Sigmoid colon (tissue), 7 donors: Measurements from ENCODE around the gene FOSL1. TPM values are rescaled to one million over a fixed set of nuclear protein-coding genes. Genes with fewer than 3 reads are reported as not detected.

Source experiments
- DNase-seq: peaks from one replicate; pipeline ENCODE4 v3.0.0-alpha.2; 2019
- H3K27ac ChIP-seq, 4 donors: fragments of 200-600 bp; sonication (generic); one replicate each; pipeline ENCODE4 v1.5.1; 2016 to 2019; ENCODE audit warnings: mild to moderate bottlenecking in 1 of 4
- H3K27me3 ChIP-seq, 3 donors: fragments of 200-600 bp; sonication (generic); one replicate each; pipeline ENCODE4 v1.5.1; 2019; ENCODE audit warnings: mild to moderate bottlenecking in 1 of 3
- H3K36me3 ChIP-seq, 4 donors: fragments of 200-600 bp; sonication (generic); one replicate each; pipeline ENCODE4 v1.5.1; 2016 to 2019
- H3K4me1 ChIP-seq, 4 donors: fragments of 200-600 bp; sonication (generic); one replicate each; pipeline ENCODE4 v1.5.1; 2017 to 2019
- H3K4me3 ChIP-seq, 4 donors: fragments of 200-600 bp; sonication (generic); one replicate each; pipeline ENCODE4 v1.5.1; 2017 to 2019; ENCODE audit warnings: mild to moderate bottlenecking in 2 of 4, moderate library complexity in 1 of 4
- H3K9me3 ChIP-seq, 4 donors: fragments of 200-600 bp in 3 of 4; sonication (generic) in 3 of 4; one replicate each; pipeline versions ENCODE4 v1.5.1 to v1.6.1; 2013 to 2019
- EP300 ChIP-seq, 4 donors: sonication (generic); formaldehyde crosslinking; IDR thresholded peaks; one replicate each; pipeline ENCODE4 v1.6.1; 2017; ENCODE audit warnings: antibody characterized with exemption in 4 of 4
- POLR2A ChIP-seq, 2 donors: fragments of 450-650 bp; IDR thresholded peaks; one replicate each; pipeline ENCODE4 v1.6.1; 2016; ENCODE audit warnings: antibody characterized with exemption in 2 of 2, mild to moderate bottlenecking in 2 of 2, moderate library complexity in 2 of 2
- POLR2AphosphoS5 ChIP-seq, 4 donors: sonication (generic); formaldehyde crosslinking; IDR thresholded peaks; one replicate each; pipeline ENCODE4 v1.6.1; 2017; ENCODE audit warnings: antibody characterized with exemption in 4 of 4
- WGBS, 2 donors: extraction: QIAGEN DNeasy Blood & Tissue Kit; methylation state at CpG; one replicate each; pipeline ENCODE4 v1.1.7; 2013; 5-methylcytosine and 5-hydroxymethylcytosine counted together
- intact Hi-C: fragments of 100-400 bp; cut with DNase I; formaldehyde crosslinking; loops from one replicate; pipeline ENCODE4 v1.15.1; 2023
- polyA plus RNA-seq, 3 donors: library from polyadenylated mRNA; stranded (reverse); fragments of 200-250 nt; gene quantifications; one replicate each; pipeline ENCODE4 v1.2.3, GENCODE V29; 2013
- total RNA-seq, 4 donors: library from RNA; depleted of rRNA; stranded (reverse); fragments of >200 nt; gene quantifications; one replicate each; pipeline ENCODE4 v1.1.0, GENCODE V29; 2016
- TF ChIP-seq, protein P1 (sequence below), 4 experiments: fragments of 450-650 bp in 3 of 4; fragments of 200-600 bp in 1 of 4; IDR thresholded peaks; one replicate each; pipeline ENCODE4 v1.5.1; 2016 to 2019; ENCODE audit warnings: antibody characterized with exemption in 4 of 4, mild to moderate bottlenecking in 3 of 4, moderate library complexity in 2 of 4
- donor health status: healthy with polysubstance abuse.
- donor health status: Bipolar disorder and iron deficiency.
- donor health status: healthy.

FOSL1 gene
- total and polyA plus RNA-seq, 7 donors, result 0.36 to 12.4 (median 2.9) TPM; not detected in 1

DNA sequence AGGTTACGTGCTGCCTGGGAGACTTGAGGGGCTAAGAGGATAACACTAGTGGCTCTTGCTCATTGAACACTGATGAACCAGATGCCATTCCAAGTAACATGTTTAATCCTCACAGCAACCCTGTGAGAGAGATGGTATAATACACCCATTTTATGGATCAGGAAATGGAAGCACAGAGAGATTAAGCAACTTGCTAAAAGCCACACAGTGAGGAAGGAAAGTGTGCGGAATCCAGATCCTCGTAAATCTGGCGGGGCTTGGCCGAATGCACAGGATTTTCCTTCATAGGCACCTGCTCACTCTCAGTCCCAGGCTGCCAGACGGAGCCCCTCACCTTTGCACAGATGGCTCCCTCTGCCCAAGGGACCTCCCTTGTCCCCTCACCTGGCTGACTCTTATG lies 7.7 kb upstream of the FOSL1 start:
- no peak overlapping the region for H3K27ac ChIP-seq
- no peaks in the 10 kb centered on the region for H3K36me3 ChIP-seq
- TF ChIP-seq POLR2A (IDR thresholded peaks at IDR 0.05) (no peak), EP300 (IDR thresholded peaks at IDR 0.05) (no peak), POLR2AphosphoS5 (IDR thresholded peaks at IDR 0.05) (no peak)
- TF ChIP-seq, protein P1, sequence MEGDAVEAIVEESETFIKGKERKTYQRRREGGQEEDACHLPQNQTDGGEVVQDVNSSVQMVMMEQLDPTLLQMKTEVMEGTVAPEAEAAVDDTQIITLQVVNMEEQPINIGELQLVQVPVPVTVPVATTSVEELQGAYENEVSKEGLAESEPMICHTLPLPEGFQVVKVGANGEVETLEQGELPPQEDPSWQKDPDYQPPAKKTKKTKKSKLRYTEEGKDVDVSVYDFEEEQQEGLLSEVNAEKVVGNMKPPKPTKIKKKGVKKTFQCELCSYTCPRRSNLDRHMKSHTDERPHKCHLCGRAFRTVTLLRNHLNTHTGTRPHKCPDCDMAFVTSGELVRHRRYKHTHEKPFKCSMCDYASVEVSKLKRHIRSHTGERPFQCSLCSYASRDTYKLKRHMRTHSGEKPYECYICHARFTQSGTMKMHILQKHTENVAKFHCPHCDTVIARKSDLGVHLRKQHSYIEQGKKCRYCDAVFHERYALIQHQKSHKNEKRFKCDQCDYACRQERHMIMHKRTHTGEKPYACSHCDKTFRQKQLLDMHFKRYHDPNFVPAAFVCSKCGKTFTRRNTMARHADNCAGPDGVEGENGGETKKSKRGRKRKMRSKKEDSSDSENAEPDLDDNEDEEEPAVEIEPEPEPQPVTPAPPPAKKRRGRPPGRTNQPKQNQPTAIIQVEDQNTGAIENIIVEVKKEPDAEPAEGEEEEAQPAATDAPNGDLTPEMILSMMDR (IDR thresholded peaks at IDR 0.05), result no peak
- WGBS, 2 donors, result 64 to 80% methylated on average over 6 of the region's 6 CpGs
- H3K4me3 ChIP-seq, result no peak overlapping the region
- DNase-seq, result no peak
- peaks cover 0 to 12% (median 11%) of the 10 kb centered on the region in 4 donors for H3K4me1 ChIP-seq
- no peaks in the 10 kb centered on the region for H3K27me3 ChIP-seq
- no peaks in the 10 kb centered on the region for H3K9me3 ChIP-seq
- intact Hi-C loops, result no loop called here

DNA sequence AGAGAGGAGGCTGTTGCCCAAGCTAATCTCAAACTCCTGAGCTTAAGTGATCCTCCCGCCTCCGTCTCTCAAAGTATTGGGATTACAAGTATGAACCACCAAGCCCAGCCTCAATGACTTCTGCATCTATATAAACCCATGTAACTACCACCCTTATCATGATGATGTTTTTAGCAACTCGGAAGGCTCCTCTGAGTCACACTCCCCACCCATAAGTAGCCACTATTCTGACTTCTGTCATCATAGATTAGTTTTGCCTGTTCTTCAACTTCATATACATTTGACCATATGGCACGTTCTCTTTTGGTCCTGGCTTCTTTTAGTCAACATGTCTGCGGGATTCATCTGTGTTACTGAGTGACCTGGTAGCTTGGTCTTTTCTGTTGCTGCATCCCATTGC lies 6.4 kb upstream of the FOSL1 start:
- Histone ChIP-seq H3K36me3 (no peaks in the 10 kb centered on the region), H3K27me3 (no peaks in the 10 kb centered on the region), H3K27ac (no peak overlapping the region), H3K4me3 (no peak overlapping the region), H3K4me1 (peaks cover 0 to 5% (median 4%) of the 10 kb centered on the region in 4 donors), H3K9me3 (no peaks in the 10 kb centered on the region)
- no peak for DNase-seq
- intact Hi-C loops, result no loop called here
- TF ChIP-seq, protein P1 (IDR thresholded peaks at IDR 0.05), result no peak
- 84 to 89% methylated on average over 5 of the region's 5 CpGs for WGBS, 2 donors

DNA sequence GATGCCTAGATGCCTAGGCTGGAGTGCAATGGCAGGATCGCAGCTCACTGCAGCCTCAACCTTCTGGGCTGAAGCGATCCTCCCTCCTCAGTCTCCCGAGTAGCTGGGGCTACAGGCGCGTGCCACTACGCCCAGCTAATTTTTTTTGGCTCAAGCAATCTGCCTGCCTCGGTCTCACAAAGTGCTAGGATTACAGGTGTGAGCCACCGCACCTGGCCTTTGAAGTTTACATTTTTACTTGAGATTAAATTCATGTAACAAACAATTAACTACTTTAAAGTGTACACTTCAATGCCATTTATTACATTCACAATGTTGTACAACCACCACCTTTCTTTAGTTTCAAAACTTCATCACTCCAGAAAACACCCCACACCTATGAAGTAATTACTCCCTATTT lies 3.5 kb upstream of the FOSL1 start:
- Histone ChIP-seq H3K9me3 (no peaks in the 10 kb centered on the region), H3K27ac (no peak overlapping the region), H3K4me3 (no peak overlapping the region), H3K36me3 (no peaks in the 10 kb centered on the region), H3K4me1 (peaks cover 0 to 20% (median 16%) of the 10 kb centered on the region in 4 donors), H3K27me3 (peaks cover 0 to 15% (median 8%) of the 10 kb centered on the region in 3 donors)
- TF ChIP-seq POLR2AphosphoS5 (IDR thresholded peaks at IDR 0.05) (no peak), EP300 (IDR thresholded peaks at IDR 0.05) (no peak), POLR2A (IDR thresholded peaks at IDR 0.05) (no peak)
- TF ChIP-seq, protein P1 (IDR thresholded peaks at IDR 0.05), result no peak
- WGBS, 2 donors, result 27 to 77% methylated on average over 8 of the region's 8 CpGs
- intact Hi-C loops, result no loop called here
- DNase-seq, result no peak

DNA sequence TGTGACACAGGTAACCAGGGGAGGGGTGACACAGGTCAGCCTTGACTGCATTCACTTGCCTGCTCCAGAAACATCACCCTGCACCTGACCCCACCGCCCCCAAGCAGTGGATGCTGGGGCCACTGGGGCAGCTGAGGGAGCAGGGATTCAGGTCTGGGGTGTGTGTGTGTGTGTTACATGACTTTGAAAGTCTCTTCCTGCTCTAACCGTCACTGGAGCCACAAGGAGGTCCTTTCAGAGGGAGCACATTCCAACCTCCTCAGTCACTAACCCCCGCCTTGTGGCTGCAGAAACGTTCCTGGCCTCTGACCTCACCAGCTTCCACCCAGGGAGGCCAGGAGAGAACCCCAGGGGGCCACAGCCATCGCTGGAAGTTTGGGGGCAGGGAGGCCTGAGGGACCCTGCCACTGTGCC lies 2.9 kb upstream of the FOSL1 start:
- Histone ChIP-seq H3K4me1 (peaks cover 0 to 21% (median 16%) of the 10 kb centered on the region in 4 donors), H3K27me3 (peaks cover 0 to 15% (median 8%) of the 10 kb centered on the region in 3 donors), H3K27ac (no peak overlapping the region), H3K36me3 (no peaks in the 10 kb centered on the region), H3K9me3 (no peaks in the 10 kb centered on the region), H3K4me3 (no peak overlapping the region)
- intact Hi-C loops, result no loop called here
- TF ChIP-seq POLR2A (IDR thresholded peaks at IDR 0.05), result no peak
- TF ChIP-seq EP300 (IDR thresholded peaks at IDR 0.05), result no peak
- TF ChIP-seq POLR2AphosphoS5 (IDR thresholded peaks at IDR 0.05), result no peak
- TF ChIP-seq, protein P1 (IDR thresholded peaks at IDR 0.05), result no peak
- no peak for DNase-seq
- 22 to 25% methylated on average over 5 of the region's 5 CpGs for WGBS, 2 donors

DNA sequence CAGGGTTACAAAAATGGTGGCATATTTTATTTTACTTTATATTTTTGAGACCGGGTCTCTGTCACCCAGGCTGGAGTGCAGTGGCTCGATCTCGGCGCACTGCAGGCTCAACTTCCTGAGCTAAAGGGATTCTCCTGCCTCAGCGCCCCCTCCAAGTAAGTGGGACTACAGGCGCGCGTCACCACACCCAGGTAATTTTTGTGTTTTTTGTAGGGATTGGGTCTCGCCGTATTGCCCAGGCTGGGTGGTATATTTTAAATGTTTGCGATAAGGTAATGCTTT lies 652 bp upstream of the FOSL1 start:
- 33 to 68% methylated on average over 11 of the region's 11 CpGs for WGBS, 2 donors
- intact Hi-C loops, result loop anchor here (2.0 kb wide), 1 partner anchor 14 kb away; no protein-coding TSS in a partner anchor
- Histone ChIP-seq H3K4me1 (peaks cover 0 to 21% (median 16%) of the 10 kb centered on the region in 4 donors), H3K27ac (peak overlapping the region; percentile 53 to 79 (median 74)), H3K27me3 (peaks cover 0 to 15% (median 8%) of the 10 kb centered on the region in 3 donors), H3K9me3 (no peaks in the 10 kb centered on the region), H3K36me3 (no peaks in the 10 kb centered on the region), H3K4me3 (peak overlapping the region; percentile 15 to 70 (median 57))
- TF ChIP-seq, protein P1 (IDR thresholded peaks at IDR 0.05), result no peak
- TF ChIP-seq POLR2AphosphoS5 (IDR thresholded peaks at IDR 0.05) (no peak), POLR2A (IDR thresholded peaks at IDR 0.05) (no peak), EP300 (IDR thresholded peaks at IDR 0.05) (no peak)
- no peak for DNase-seq
